Vagina (tissue), 2 donors: Measurements from ENCODE around the gene PLXNA1. TPM values are rescaled to one million over a fixed set of nuclear protein-coding genes. Genes with fewer than 3 reads are reported as not detected.

Experiments used
- DNase-seq, 2 donors: peaks; one replicate each; pipeline ENCODE4 v3.0.0-alpha.2; 2017; ENCODE audit errors: extremely low spot score in 2 of 2
- H3K27ac ChIP-seq: fragments of 200-600 bp; sonication (generic); one replicate; pipeline ENCODE4 v1.5.1; 2019
- H3K27me3 ChIP-seq: fragments of 200-600 bp; sonication (generic); one replicate; pipeline ENCODE4 v1.5.1; 2019
- H3K36me3 ChIP-seq, 2 donors: fragments of 200-600 bp; sonication (generic); one replicate each; pipeline ENCODE4 v1.5.1; 2017 to 2019
- H3K4me1 ChIP-seq: fragments of 200-600 bp; sonication (generic); one replicate; pipeline ENCODE4 v1.5.1; 2019
- H3K4me3 ChIP-seq, 2 donors: fragments of 200-600 bp; sonication (generic); 1 replicate in 1 of 2; 2 replicates in 1 of 2; pipeline ENCODE4 v1.5.1; 2016 to 2019
- H3K9me3 ChIP-seq: fragments of 200-600 bp; sonication (generic); one replicate; pipeline ENCODE4 v1.5.1; 2019
- CTCF ChIP-seq, 3 experiments: fragments of 450-650 bp in 2 of 3; fragments of 200-600 bp in 1 of 3; sonication (generic) in 1 of 3; IDR thresholded peaks; one replicate each; pipeline ENCODE4 v1.5.1; 2017 to 2019; ENCODE audit warnings: antibody characterized with exemption in 3 of 3, mild to moderate bottlenecking in 2 of 3, moderate library complexity in 2 of 3
- POLR2A ChIP-seq, 2 donors: fragments of 450-650 bp; IDR thresholded peaks; one replicate each; pipeline ENCODE4 v1.6.1; 2017; ENCODE audit warnings: antibody characterized with exemption in 2 of 2, mild to moderate bottlenecking in 2 of 2, moderate library complexity in 2 of 2
- POLR2AphosphoS5 ChIP-seq, 2 donors: sonication (generic); formaldehyde crosslinking; IDR thresholded peaks; one replicate each; pipeline ENCODE4 v1.9.0; 2017; ENCODE audit warnings: antibody characterized with exemption in 2 of 2, mild to moderate bottlenecking in 2 of 2, low read depth in 1 of 2; ENCODE audit not compliant: insufficient read depth in 1 of 2
- intact Hi-C: fragments of 100-400 bp; cut with DNase I; formaldehyde crosslinking; loops from one replicate; pipeline ENCODE4 v1.15.1; 2023
- total RNA-seq: library from RNA; depleted of rRNA; stranded (reverse); fragments of >200 nt; gene quantifications from one replicate; pipeline ENCODE4 v1.2.3, GENCODE V29; 2016

The PLXNA1 gene
- total RNA-seq, 1 donor from 2014 or later, result 31.4 TPM

GRCh38 chr3:127000761-127001160, 17.8 kb downstream of the PLXNA1 start:
- no peaks in the 10 kb centered on the region for H3K27me3 ChIP-seq
- DNase-seq, result no peak
- H3K27ac ChIP-seq, result peak overlapping the region; percentile 81
- no peaks in the 10 kb centered on the region for H3K9me3 ChIP-seq
- intact Hi-C loops, result no loop called here
- H3K36me3 ChIP-seq, result no peaks in the 10 kb centered on the region
- H3K4me1 ChIP-seq, result peaks cover 60% of the 10 kb centered on the region
- TF ChIP-seq POLR2A (IDR thresholded peaks at IDR 0.05) (no peak), CTCF (IDR thresholded peaks at IDR 0.05) (no peak), POLR2AphosphoS5 (IDR thresholded peaks at IDR 0.05; ENCODE audit: insufficient read depth in 1 of 2, low read depth in 1 of 2) (no peak)
- H3K4me3 ChIP-seq, result no peak overlapping the region

- intact Hi-C loops, result no loop called here
- no peak for DNase-seq
- Histone ChIP-seq H3K36me3 (no peaks in the 10 kb centered on the region), H3K27me3 (no peaks in the 10 kb centered on the region), H3K9me3 (no peaks in the 10 kb centered on the region), H3K4me1 (peaks cover 58% of the 10 kb centered on the region), H3K27ac (peak overlapping the region; percentile 81), H3K4me3 (peak overlapping the region; percentile 2 to 16)
- TF ChIP-seq CTCF (IDR thresholded peaks at IDR 0.05), result no peak
- TF ChIP-seq POLR2AphosphoS5 (IDR thresholded peaks at IDR 0.05; ENCODE audit: insufficient read depth in 1 of 2, low read depth in 1 of 2), result no peak
- no peak for TF ChIP-seq POLR2A (IDR thresholded peaks at IDR 0.05)
Observed at GRCh38 chr3:127001486-127002194, 18.7 kb downstream of the PLXNA1 start.

- TF ChIP-seq POLR2AphosphoS5 (IDR thresholded peaks at IDR 0.05; ENCODE audit: insufficient read depth in 1 of 2, low read depth in 1 of 2) (peak; percentile 49 to 84), POLR2A (IDR thresholded peaks at IDR 0.05) (peak in 1 of 2 donors; percentile 12), CTCF (IDR thresholded peaks at IDR 0.05) (peak in 1 of 3 experiments; percentile 25)
- intact Hi-C loops, result no loop called here
- Histone ChIP-seq H3K36me3 (no peaks in the 10 kb centered on the region), H3K27ac (peak overlapping the region; percentile 81), H3K27me3 (no peaks in the 10 kb centered on the region), H3K4me1 (peaks cover 58% of the 10 kb centered on the region), H3K9me3 (no peaks in the 10 kb centered on the region), H3K4me3 (peak overlapping the region; percentile 2 to 16)
- no peak for DNase-seq
Observed at GRCh38 chr3:127002195-127003174, 19.6 kb downstream of the PLXNA1 start.

- no peaks in the 10 kb centered on the region for H3K27me3 ChIP-seq
- H3K4me3 ChIP-seq, result no peak overlapping the region
- TF ChIP-seq POLR2AphosphoS5 (IDR thresholded peaks at IDR 0.05; ENCODE audit: insufficient read depth in 1 of 2, low read depth in 1 of 2) (no peak), POLR2A (IDR thresholded peaks at IDR 0.05) (no peak), CTCF (IDR thresholded peaks at IDR 0.05) (no peak)
- H3K27ac ChIP-seq, result peak overlapping the region; percentile 81
- no peak for DNase-seq
- H3K4me1 ChIP-seq, result peaks cover 56% of the 10 kb centered on the region
- H3K9me3 ChIP-seq, result no peaks in the 10 kb centered on the region
- intact Hi-C loops, result no loop called here
- H3K36me3 ChIP-seq, result peaks cover 0 to 6% of the 10 kb centered on the region in 2 donors
Observed at GRCh38 chr3:127003175-127003555, 20.2 kb downstream of the PLXNA1 start.
